SK-N-SH treated with all-trans-retinoic acid at 6 μM for 48 hours (cell line): Measurements from ENCODE around the gene CSNK1G3.

Source experiments
- CSDC2 ChIP-seq: fragments of 250-450 bp; sonication (Bioruptor Pico); IDR thresholded peaks from 2 replicates; pipeline ENCODE4 v1.5.0; 2020; ENCODE audit warnings: mild to moderate bottlenecking, moderate library complexity
- ESRRG ChIP-seq: fragments of 250-450 bp; sonication (Bioruptor Pico); IDR thresholded peaks from 2 replicates; pipeline ENCODE4 v1.6.1; 2021; ENCODE audit warnings: mild to moderate bottlenecking
- RARB ChIP-seq: fragments of 250-450 bp; sonication (Bioruptor Pico); IDR thresholded peaks from 2 replicates; pipeline ENCODE4 v1.8.0; 2021; ENCODE audit warnings: mild to moderate bottlenecking, moderate library complexity
- ZFP30 ChIP-seq: fragments of 450-650 bp; formaldehyde crosslinking; IDR thresholded peaks from 2 replicates; pipeline ENCODE4 v1.5.0; 2022; ENCODE audit warnings: mild to moderate bottlenecking, moderate library complexity
- TF ChIP-seq, protein P1 (sequence below): fragments of 250-450 bp; sonication (Bioruptor Pico); IDR thresholded peaks from 2 replicates; pipeline ENCODE4 v1.8.0; 2020; ENCODE audit warnings: mild to moderate bottlenecking, moderate library complexity, borderline replicate concordance

DNA sequence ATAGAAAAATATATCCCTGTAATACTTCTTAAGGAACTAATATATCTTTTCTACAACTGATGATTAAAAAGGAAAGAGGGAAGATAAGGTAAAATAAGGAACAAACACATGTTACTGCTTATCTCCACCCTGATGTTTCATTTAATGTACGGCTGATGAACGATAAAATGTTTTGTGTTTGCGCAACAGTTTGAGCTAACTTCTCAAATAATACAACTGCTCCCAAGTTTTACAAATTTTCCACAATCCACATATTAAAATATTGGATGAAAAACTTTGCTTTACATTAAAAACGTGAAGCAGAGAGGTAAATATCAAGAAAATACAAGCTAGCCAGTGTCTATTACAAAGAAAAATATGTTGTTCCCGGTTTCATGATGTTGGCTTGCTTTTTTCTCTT, 21.0 kb upstream of the CSNK1G3 start:
- TF ChIP-seq ESRRG (CRISPR knock-in tag) (no peak), ZFP30 (CRISPR knock-in tag) (no peak), CSDC2 (CRISPR knock-in tag) (no peak), RARB (CRISPR knock-in tag) (no peak)
- TF ChIP-seq, protein P1, sequence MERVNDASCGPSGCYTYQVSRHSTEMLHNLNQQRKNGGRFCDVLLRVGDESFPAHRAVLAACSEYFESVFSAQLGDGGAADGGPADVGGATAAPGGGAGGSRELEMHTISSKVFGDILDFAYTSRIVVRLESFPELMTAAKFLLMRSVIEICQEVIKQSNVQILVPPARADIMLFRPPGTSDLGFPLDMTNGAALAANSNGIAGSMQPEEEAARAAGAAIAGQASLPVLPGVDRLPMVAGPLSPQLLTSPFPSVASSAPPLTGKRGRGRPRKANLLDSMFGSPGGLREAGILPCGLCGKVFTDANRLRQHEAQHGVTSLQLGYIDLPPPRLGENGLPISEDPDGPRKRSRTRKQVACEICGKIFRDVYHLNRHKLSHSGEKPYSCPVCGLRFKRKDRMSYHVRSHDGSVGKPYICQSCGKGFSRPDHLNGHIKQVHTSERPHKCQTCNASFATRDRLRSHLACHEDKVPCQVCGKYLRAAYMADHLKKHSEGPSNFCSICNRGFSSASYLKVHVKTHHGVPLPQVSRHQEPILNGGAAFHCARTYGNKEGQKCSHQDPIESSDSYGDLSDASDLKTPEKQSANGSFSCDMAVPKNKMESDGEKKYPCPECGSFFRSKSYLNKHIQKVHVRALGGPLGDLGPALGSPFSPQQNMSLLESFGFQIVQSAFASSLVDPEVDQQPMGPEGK (CRISPR knock-in tag): no peak
